ENCODE results near the gene BTBD2. TPM values are rescaled to one million over a fixed set of nuclear protein-coding genes. Genes with fewer than 3 reads are reported as not detected.
"Not testable (repeated sequence)": the region's sequence is repeated elsewhere in the genome, so short reads cannot be mapped to it uniquely, and the experiment has no call there.

The BTBD2 gene
- total RNA-seq, 1 donor from 2014 or later: 59.7 TPM

DNA sequence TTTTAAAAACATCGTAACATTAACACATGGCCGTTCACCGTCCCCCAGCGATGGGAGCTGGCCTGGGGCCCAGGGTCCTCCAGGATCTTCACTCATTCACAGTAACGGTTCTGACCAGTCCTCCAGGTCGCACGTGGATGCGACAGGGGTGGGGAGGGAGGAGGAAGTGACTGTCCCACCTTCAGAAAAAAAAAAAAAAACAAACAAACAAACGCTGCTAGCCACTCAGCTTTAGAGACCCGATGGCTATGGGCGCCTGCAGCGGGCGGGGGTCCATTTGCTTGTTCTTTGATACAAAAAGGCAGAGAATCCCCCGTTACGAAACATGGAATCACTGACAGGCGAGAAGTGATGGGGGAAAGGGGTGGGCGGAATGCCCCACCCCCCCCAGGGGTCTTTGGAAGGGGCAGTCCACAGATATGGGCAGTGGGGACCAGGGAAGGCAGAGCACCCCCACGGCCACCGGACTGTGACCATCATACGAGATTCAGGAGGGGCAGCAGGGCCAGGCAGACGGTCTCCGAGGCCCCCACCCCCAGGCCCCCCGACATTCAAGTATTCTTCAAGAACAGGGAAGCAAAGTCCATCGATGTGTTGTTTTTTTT lies 22.2 kb upstream of the BTBD2 start:
- no peak overlapping the region for H3K4me3 ChIP-seq (ENCODE audit: low read depth, low read length)
- no peak for DNase-seq (ENCODE audit: low read depth)
- TF ChIP-seq, protein P1, sequence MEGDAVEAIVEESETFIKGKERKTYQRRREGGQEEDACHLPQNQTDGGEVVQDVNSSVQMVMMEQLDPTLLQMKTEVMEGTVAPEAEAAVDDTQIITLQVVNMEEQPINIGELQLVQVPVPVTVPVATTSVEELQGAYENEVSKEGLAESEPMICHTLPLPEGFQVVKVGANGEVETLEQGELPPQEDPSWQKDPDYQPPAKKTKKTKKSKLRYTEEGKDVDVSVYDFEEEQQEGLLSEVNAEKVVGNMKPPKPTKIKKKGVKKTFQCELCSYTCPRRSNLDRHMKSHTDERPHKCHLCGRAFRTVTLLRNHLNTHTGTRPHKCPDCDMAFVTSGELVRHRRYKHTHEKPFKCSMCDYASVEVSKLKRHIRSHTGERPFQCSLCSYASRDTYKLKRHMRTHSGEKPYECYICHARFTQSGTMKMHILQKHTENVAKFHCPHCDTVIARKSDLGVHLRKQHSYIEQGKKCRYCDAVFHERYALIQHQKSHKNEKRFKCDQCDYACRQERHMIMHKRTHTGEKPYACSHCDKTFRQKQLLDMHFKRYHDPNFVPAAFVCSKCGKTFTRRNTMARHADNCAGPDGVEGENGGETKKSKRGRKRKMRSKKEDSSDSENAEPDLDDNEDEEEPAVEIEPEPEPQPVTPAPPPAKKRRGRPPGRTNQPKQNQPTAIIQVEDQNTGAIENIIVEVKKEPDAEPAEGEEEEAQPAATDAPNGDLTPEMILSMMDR (conservative IDR thresholded peaks at IDR 0.05; ENCODE audit: low read depth, low read length): no peak

DNA sequence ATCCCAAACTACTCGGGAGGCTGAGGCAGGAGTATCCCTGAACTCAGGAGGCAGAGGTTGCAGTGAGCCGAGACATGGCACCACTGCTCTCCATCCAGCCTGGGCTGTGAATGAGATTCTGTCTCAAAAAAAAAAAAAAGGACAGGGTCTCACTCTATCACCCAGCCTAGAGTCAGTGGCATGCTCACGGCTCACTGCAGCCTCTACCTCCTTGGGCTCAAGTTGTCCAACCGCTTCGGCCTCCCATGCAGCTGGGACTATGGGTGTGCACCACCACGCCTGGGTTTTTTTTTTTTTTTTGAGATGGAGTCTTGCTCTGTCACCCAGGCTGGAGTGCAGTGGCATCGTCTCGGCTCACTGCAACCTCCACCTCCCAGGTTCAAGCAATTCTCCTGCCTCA lies 20.9 kb upstream of the BTBD2 start:
- TF ChIP-seq, protein P1 (conservative IDR thresholded peaks at IDR 0.05; ENCODE audit: low read depth, low read length): no peak
- no peak for DNase-seq (ENCODE audit: low read depth)
- H3K4me3 ChIP-seq (ENCODE audit: low read depth, low read length): no peak overlapping the region

DNA sequence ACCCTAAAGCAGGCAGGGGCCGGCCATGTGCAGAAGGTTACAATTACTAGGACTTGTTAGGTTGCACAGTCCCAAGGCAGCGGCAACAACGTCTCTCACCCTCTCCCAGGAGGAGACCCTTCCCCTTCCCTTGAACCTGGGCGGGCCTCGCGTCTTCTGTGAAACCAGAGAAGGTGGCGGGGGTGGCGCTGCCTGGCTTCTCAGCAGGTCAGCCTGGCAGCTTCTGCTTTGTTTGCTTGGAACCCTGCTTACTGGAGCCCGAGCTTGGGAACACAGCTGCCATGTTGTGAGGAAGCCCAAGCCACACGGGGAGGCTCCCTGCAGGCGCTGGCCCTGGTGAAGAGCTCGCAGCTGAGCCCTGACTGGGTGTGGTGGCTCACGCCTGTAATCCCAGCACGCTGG lies 20.1 kb upstream of the BTBD2 start:
- TF ChIP-seq, protein P1 (conservative IDR thresholded peaks at IDR 0.05; ENCODE audit: low read depth, low read length): no peak
- H3K4me3 ChIP-seq (ENCODE audit: low read depth, low read length): no peak overlapping the region
- DNase-seq (ENCODE audit: low read depth): no peak

DNA sequence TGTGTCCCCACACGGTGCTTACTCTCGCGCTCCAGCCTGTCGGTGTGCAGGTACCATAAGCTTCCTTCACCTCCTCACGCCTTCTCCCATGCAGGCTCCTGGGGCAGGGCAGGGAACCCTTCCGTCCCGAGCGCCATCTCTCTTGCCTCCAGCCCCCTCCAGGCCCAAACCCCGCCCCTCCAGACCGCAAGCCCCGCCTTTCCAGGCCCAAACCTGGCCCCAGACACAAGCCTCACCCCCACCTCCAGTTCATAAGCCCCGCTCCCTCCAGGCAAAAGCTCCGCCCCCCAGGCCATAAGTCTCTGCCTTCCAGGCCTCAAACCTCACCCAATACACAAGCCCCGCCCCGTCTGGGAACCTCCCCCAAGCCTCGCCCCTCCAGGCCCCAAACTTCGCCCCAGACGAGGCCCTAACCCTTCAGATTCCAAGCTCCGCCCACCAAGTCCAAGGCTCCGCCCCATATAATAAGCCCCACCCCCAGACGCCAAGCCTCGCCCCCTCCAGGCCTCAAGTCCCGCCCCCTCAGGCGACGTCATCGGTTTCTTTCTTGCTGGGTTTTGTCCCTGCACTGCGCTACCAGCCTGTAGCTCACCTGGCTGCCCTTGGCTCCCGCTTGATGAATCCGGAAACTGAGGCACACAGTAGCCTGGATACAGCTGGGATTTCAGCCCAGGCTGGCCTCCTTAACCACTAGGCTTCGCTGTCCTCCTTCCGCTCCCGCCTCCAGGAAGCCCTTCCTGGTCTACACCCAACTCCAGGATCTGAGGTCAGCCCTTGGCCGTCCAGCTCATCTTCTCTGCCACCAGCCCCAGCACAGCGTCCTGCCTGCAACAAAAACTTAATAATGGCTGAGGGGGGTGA lies 19.4 kb upstream of the BTBD2 start:
- TF ChIP-seq, protein P1 (conservative IDR thresholded peaks at IDR 0.05; ENCODE audit: low read depth, low read length): no peak
- H3K4me3 ChIP-seq (ENCODE audit: low read depth, low read length): no peak overlapping the region
- no peak for DNase-seq (ENCODE audit: low read depth)

DNA sequence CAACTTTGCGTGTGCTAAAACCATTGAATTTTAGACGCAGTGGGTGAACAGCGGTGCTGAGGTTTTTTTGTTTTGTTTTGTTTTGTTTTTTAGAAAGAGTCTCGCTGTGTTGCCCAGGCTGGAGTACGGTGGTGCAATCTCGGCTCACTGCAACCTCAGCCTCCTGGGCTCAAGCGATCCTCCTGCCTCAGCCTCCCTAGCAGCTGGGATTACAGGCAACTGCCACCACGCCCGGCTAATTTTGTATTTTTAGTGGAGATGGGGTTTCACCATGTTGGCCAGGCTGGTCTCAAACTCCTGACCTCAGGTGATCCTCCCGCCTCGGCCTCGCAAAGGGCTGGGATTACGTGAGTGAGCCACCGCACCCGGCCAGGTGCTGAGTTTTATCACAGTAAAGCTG lies 18.7 kb upstream of the BTBD2 start:
- not testable (repeated sequence) for H3K4me3 ChIP-seq (ENCODE audit: low read depth, low read length); DNase-seq (ENCODE audit: low read depth)

DNA sequence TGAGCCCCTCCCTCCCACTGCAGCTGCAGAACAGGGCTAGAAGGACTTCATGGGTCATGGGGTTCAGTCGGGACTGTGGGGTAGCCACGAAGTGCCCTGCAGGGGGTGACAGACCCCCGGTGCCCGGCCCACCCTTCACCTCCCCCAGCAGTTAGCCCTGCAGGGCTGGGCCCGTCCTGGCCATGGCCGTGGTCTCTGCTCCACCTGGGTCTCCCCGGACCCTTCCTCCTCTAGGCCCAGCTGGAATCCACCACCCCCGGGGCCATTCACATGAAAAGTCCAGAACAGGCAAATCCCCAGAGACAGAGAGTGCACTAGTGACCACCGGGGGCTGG lies 18.3 kb upstream of the BTBD2 start:
- no peak overlapping the region for H3K4me3 ChIP-seq (ENCODE audit: low read depth, low read length)
- TF ChIP-seq, protein P1 (conservative IDR thresholded peaks at IDR 0.05; ENCODE audit: low read depth, low read length): no peak
- DNase-seq (ENCODE audit: low read depth): no peak

DNA sequence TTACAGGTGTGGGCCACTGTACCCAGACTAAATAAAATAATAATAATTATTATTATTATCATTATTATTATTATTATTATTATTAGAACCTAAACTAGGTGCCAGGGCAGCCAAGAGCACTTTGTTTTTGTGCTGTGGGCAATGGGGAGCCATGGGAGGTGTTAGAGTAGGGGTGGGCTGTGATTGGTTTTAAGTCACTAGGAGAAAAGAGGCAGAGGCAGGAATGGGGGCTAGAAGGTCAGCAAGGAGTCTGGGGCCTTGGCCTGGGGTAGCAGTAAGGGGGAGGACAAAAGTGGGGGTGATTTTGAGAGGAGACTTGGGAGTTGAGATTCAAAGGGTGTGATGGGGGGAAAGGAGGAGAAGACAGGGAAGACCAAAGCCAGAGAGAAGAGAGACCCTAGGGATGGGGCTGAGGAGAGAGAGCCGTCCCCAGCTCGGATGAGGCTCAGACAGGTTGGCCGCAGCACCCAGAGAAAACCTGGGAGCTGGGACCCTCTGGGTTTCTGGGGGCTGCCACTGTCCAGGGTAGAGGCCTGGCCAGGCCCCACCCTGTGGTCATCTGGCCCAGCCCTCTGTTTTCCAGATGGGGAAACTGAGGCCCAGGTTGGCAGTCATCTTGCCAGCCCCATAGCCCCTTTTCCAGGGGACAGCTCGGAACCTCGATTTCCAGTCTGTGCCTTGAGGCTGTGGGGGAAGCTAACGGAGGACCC lies 17.8 kb upstream of the BTBD2 start:
- DNase-seq (ENCODE audit: low read depth): no peak
- H3K4me3 ChIP-seq (ENCODE audit: low read depth, low read length): no peak overlapping the region
- TF ChIP-seq, protein P1 (conservative IDR thresholded peaks at IDR 0.05; ENCODE audit: low read depth, low read length): no peak

All from epithelial cell of proximal tubule (primary cell).